GM18909 (cell line): ENCODE data around the gene AGBL4.

Source experiments
- ATAC-seq: cut with Tn5 transposase; IDR thresholded peaks from one replicate; pipeline ENCODE4 v1.9.1; 2021; ENCODE audit warnings: mild to moderate bottlenecking; ENCODE audit not compliant: unreplicated experiment, poor library complexity

Gene AGBL4

GRCh38 chr1:49465486-49466185 lies 558.1 kb downstream of the AGBL4 start:
- no peak for ATAC-seq

GRCh38 chr1:49448200-49448599 lies 575.6 kb downstream of the AGBL4 start:
- ATAC-seq: no peak

DNA sequence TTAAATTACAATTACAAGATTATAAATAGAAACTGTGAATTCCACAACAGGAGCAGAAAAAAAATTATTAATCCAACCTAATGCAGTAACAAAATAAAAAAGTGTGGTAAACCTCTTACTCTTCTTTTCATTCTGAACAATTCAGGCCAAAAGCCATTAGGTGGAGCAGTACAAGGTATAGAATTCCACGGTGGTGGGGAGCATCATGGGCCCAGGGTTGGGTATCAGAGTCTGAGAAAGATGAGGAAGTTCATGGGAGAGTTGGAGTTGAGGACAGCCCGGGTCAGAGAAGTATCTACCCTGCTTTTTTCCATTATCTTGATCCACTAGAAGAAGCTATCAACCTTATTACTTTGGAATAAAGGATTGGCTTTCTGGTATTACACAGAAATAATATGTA lies 586.9 kb downstream of the AGBL4 start:
- ATAC-seq: no peak

- ATAC-seq: no peak
Observed at GRCh38 chr1:49435291-49435690, 588.5 kb downstream of the AGBL4 start.

DNA sequence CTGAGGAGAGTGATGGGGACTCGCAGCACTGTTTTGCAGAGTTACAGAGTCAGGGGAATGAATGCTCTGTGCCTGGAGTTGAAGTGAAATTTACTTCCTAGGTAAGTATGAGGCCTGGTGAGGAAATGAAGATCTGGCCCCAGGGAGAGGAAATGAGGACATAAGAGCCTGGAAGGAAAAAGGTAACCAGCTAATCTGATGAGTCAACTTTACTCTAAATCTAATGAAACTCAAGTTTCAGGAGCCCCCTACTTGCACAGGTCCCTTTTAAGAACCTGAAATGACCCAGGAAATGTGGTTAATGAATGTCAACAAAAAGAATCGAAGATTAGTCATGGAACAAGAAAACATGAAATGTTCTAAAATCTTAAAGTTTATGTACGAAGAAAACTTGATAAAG lies 599.0 kb downstream of the AGBL4 start:
- ATAC-seq: no peak

GRCh38 chr1:49416758-49417157 lies 607.0 kb downstream of the AGBL4 start:
- no peak for ATAC-seq

GRCh38 chr1:49408346-49408745 lies 615.4 kb downstream of the AGBL4 start:
- ATAC-seq: no peak

DNA sequence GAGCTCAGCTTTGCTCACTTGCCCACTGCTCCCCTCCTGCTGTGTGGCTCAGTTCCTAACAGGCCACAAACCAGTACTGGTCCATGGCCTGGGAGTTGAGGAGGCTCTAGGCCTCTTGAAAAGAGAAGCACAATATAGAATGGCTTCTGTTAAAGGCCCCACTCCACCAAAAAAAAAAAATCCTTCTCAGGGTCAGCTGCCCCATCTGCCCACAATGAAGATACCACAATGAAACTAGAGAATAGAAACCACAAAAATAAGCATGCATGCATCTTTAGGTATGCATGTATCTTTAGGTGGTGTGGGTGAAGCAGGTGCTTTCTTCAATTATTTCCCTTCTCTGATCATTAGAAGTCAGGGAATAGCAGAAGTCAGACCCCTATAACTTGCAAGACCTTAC lies 626.7 kb downstream of the AGBL4 start:
- ATAC-seq: peak; percentile 46

DNA sequence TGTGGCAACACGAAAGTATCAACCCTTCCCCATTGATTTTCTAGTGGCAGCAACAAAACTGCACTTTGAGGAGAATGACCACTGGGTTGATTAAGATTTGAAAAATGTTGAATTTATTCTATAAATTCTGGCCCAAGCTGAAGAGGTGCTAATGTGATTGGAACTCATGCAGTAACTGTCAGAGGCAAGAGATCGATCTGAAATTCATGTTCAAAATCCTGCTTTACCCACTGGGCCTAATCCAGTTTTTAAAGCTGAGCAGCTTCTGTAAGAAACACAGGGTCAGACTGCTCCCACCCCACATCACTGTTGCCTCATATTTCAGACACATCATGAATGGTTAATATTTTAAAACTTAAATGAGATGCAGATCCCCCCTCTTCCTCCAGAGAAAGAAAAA lies 629.6 kb downstream of the AGBL4 start:
- ATAC-seq: no peak

DNA sequence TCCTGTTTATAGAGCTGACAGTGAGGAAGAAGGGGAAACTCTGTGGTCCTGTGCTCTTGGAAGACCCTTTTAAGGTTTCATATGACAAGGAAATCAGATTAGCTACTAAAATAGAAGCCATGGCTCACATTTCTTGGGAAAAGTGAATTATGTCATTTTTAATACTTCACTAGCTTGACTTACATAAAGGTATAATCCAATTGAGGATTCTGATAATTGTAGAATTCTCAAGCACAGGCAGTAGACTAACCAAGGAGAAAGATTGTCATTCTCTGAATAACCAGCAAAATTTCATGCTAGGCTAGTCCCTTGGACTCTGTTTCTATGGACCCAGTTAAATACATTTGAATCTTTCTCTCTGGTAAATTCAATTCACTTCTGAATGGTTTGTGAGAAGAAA lies 634.1 kb downstream of the AGBL4 start:
- no peak for ATAC-seq

DNA sequence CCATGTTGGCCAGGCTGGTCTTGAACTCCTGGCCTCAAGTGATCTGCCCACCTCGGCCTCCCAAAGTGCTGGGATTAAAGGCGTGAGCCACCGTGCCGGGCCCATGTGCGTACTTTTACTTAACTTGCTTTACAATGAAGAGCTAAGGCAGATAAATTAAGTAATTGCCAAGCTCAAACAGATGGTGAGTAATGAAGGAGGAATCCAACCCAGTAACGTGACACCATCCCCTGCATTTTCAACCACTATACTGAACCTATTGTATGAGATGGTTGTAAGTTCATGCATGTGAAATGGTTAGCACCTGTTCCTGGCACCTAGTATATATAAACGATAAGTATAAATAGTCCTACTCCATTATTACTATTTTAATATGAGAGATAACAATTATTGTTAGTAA lies 659.1 kb downstream of the AGBL4 start:
- no peak for ATAC-seq

GRCh38 chr1:49363628-49364027 lies 660.1 kb downstream of the AGBL4 start:
- no peak for ATAC-seq

DNA sequence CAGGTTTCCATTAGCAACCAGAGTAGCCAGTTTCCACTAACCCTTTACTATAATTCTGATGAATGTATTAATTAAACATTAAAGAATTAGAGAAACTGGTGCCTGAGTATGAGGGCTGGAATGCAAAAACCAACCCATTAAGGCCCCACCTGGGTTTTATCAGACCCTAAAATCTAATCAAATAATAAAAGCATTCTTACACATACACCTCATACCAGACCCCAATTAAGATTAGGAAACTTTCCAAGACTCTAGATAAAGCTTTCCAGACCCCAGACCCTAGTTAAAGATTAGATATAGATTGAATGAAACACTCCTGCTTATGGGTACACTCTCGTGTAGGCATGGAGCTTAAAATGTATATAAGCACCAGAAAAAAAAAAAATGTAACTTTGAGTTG lies 665.7 kb downstream of the AGBL4 start:
- ATAC-seq: no peak

GRCh38 chr1:49356594-49356993 lies 667.2 kb downstream of the AGBL4 start:
- no peak for ATAC-seq

- ATAC-seq: no peak
Observed at GRCh38 chr1:49351768-49352167, 672.0 kb downstream of the AGBL4 start.

DNA sequence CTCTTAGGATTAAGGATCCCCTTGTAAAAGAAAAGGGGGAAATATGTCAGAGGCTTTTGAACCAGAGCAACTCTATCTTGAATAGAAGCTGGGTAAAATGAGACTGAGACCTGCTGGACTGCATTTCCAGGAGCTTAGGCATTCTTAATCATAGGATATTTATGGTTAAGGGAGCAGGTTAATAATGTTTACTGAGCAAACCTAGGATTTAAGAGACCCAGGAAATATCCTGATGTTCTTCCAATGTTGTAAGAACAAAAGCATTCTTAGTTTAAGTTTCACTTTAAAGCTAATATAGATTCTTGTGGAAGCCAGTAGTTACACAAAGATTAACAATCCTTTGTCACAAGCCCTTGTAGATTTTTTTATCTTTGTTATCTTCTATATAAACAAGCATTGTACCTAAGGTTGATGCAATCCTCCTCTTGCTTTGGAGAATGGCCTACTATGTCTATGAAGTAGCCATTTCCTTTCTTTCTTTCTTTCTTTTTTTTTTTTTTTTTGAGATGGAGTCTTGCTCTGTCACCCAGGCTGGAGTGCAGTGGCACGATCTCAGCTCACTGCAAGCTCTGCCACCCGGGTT lies 676.9 kb downstream of the AGBL4 start:
- no peak for ATAC-seq

DNA sequence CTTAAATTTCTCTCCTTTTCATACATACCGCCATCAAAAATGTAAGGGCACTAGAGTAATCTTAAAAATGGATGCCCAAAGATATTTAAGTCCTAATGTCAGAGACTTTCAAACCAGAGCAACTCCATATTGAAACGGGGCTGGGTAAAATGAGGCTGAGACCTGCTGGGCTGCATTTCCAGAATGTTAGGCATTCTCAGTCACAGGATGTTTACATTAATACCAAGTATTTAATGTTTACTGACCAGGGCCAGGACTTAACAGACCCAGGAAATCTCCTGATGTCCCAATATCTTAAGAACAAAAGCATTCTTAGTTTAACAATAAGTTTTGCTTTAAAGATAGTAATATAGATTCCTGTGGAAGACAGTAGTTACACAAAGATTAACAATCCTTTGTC lies 683.2 kb downstream of the AGBL4 start:
- ATAC-seq: no peak

DNA sequence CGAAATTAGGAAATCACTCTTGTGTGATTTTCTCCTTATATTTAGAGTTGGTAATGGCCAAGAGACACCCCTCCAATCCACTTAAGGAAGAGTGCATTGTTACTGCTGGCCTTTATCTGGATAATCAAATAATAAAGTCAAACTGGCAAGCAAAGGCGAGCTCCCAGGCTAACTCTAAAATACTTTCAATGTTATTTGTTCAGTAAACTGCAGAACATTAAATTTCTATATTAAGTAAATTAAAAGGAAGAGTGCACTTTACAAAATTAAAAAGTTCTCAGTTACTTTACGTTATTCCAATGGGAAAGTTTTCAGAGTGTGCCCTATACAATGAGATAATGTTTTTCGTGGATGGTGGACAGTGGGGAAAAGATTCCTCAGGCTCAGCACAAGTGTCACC lies 684.7 kb downstream of the AGBL4 start:
- ATAC-seq: no peak

DNA sequence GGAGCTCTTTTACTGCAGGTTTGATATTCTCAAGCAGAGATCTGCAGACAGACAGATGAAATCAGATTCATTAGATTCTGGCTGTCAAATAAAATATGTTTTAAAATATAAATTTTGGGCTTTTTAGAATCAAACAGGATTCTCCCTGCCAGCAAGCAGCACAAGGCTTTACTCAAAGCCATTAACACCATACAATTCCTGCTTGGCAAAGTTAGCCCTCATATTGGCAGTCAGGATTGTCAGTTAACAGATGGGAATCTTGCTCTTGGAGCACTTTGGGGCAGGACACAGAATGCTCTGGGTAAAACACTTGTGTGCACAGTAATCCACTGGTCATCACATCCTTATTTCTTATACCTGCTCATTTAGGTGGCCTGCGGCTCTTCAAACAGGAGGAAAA lies 686.5 kb downstream of the AGBL4 start:
- ATAC-seq: no peak

- ATAC-seq: no peak
Observed at GRCh38 chr1:49333906-49334305, 689.8 kb downstream of the AGBL4 start.

- no peak for ATAC-seq
Observed at GRCh38 chr1:49331066-49331852, 692.5 kb downstream of the AGBL4 start.
